ENCODE measurements around the gene EDN2. TPM values are rescaled to one million over a fixed set of nuclear protein-coding genes. Genes with fewer than 3 reads are reported as not detected.

Gene EDN2
- total RNA-seq, 1 experiment from 2014 or later, result 0.24 TPM

- H3T11ph ChIP-seq (ENCODE audit: low read length), result no peak overlapping the region
- peak overlapping the region; percentile 47 for H3K18ac ChIP-seq (ENCODE audit: insufficient read length, low read depth, low read length)
- no peak overlapping the region for H4K91ac ChIP-seq (ENCODE audit: insufficient read length, low read depth, low read length)
- H3K23ac ChIP-seq (ENCODE audit: insufficient read length, low read depth, low read length), result no peak overlapping the region
- no peaks in the 10 kb centered on the region for H3K79me1 ChIP-seq (ENCODE audit: insufficient read depth, low read depth, low read length, poor library complexity, severe bottlenecking)
- no peak overlapping the region for H2AK5ac ChIP-seq (ENCODE audit: insufficient read length, low read length)
- Mint-ChIP-seq H3K4me3 (peak overlapping the region; percentile 32 to 60; a peak in 3 of 5 replicates), H3K4me1 (peaks cover 26 to 27% of the 10 kb centered on the region in 2 experiments), H3K9me3 (no peaks in the 10 kb centered on the region), H3K27me3 (ENCODE audit: low read depth) (peaks cover 15% of the 10 kb centered on the region), H3K27ac (peak overlapping the region in 2 of 3 experiments; percentile 67 to 90; a peak in 2 of 7 replicates), H3K36me3 (ENCODE audit: insufficient read depth in 1 of 3, low read depth in 3 of 3) (no peaks in the 10 kb centered on the region)
- no peak overlapping the region for H2BK20ac ChIP-seq (ENCODE audit: low read depth, low read length, poor library complexity, severe bottlenecking)
- H3K4ac ChIP-seq (ENCODE audit: low read depth, low read length), result no peak overlapping the region; the same call in 1 of the 2 replicates
- no peaks in the 10 kb centered on the region; the same call in 1 of the 2 replicates for H3K27me3 ChIP-seq (ENCODE audit: insufficient read depth, low read length)
- H4K8ac ChIP-seq (replicated peaks; ENCODE audit: insufficient read length, low read depth, low read length), result no peak overlapping the region
- no peak overlapping the region for H2AFZ ChIP-seq (ENCODE audit: low read length)
- H3K4me2 ChIP-seq (ENCODE audit: insufficient read depth, insufficient read length, low read length), result peak overlapping the region; percentile 8
- H2BK5ac ChIP-seq (ENCODE audit: insufficient read length, low read length), result no peak overlapping the region
- no peak overlapping the region for H3K9ac ChIP-seq (ENCODE audit: extremely low read depth, insufficient read length, low read length)
- peak; percentile 80 for DNase-seq
- H2BK15ac ChIP-seq (ENCODE audit: low read depth, low read length), result no peak overlapping the region
- H2BK120ac ChIP-seq (ENCODE audit: low read depth, low read length, poor library complexity, severe bottlenecking), result peak overlapping the region; percentile 80
- peak overlapping the region; percentile 68; the same call in 1 of the 2 replicates for H3K14ac ChIP-seq (ENCODE audit: insufficient read depth, low read length)
- WGBS (ENCODE audit: extremely low coverage, insufficient read length, low lambda C conversion rate), result no CpG with 5 or more reads among the region's 19 CpGs
- no peaks in the 10 kb centered on the region for H3K9me3 ChIP-seq (ENCODE audit: control insufficient read depth, low read depth, low read length)
- H2BK12ac ChIP-seq (ENCODE audit: insufficient read length, low read depth, low read length), result no peak overlapping the region
- H3K56ac ChIP-seq (ENCODE audit: insufficient read length, low read depth, low read length), result no peak overlapping the region
- TF ChIP-seq CTCF (conservative IDR thresholded peaks at IDR 0.05), result peak; percentile 55
- no peak overlapping the region for H4K5ac ChIP-seq (ENCODE audit: insufficient read length, low read depth, low read length)
- H3K4me1 ChIP-seq (ENCODE audit: insufficient read depth, low read length), result no peaks in the 10 kb centered on the region
- no peak overlapping the region for H3K27ac ChIP-seq (ENCODE audit: insufficient read length, low read depth, low read length)
- H3K23me2 ChIP-seq (ENCODE audit: insufficient read length, low read depth, low read length, poor library complexity, severe bottlenecking), result no peaks in the 10 kb centered on the region
- H3K79me2 ChIP-seq (ENCODE audit: insufficient read depth, low read length), result no peaks in the 10 kb centered on the region
- H4K20me1 ChIP-seq (ENCODE audit: control insufficient read depth, insufficient read depth, insufficient read length), result no peaks in the 10 kb centered on the region
Observed at GRCh38 chr1:41495210-41495948, 10.9 kb upstream of the EDN2 start.

Measured in H9 (cell line).